DOHH2 (cell line): ENCODE measurements around the gene CTIF.

Experiments used
- H3F3A ChIP-seq: fragments of 200-600 bp; sonication (generic), shearing (Covaris generic); 2 replicates; pipeline ENCODE4 v1.6.0; 2016; ENCODE audit warnings: antibody characterized with exemption, mild to moderate bottlenecking; ENCODE audit not compliant: control insufficient read depth, insufficient read depth
- H3K27ac ChIP-seq: fragments of 200-600 bp; sonication (generic); 2 replicates; pipeline ENCODE4 v1.5.1; 2014; ENCODE audit warnings: low read depth, mild to moderate bottlenecking, low read length, moderate library complexity
- H3K27me3 ChIP-seq: fragments of 200-600 bp; sonication (generic); 2 replicates; pipeline ENCODE4 v1.6.1; 2014; ENCODE audit warnings: mild to moderate bottlenecking, low read length, mixed read lengths; ENCODE audit not compliant: control insufficient read depth
- H3K36me3 ChIP-seq: fragments of 200-600 bp; sonication (generic); 2 replicates; pipeline ENCODE4 v1.6.1; 2014; ENCODE audit warnings: mild to moderate bottlenecking, low read length, moderate library complexity, mixed read lengths; ENCODE audit not compliant: control insufficient read depth
- H3K4me1 ChIP-seq: fragments of 200-600 bp; sonication (generic); 2 replicates; pipeline ENCODE4 v1.6.1; 2014; ENCODE audit warnings: mild to moderate bottlenecking, low read length, mixed read lengths; ENCODE audit not compliant: control insufficient read depth
- H3K4me2 ChIP-seq: fragments of 200-600 bp; sonication (generic); 2 replicates; pipeline ENCODE4 v1.6.0; 2014; ENCODE audit warnings: mild to moderate bottlenecking, low read length, moderate library complexity
- H3K4me3 ChIP-seq: fragments of 200-600 bp; sonication (generic); 2 replicates; pipeline ENCODE4 v1.5.1; 2014; ENCODE audit warnings: mild to moderate bottlenecking, low read length, mixed read lengths
- H3K79me2 ChIP-seq: fragments of 200-600 bp; sonication (generic); 2 replicates; pipeline ENCODE4 v1.6.1; 2014; ENCODE audit warnings: mild to moderate bottlenecking, low read length, mixed read lengths; ENCODE audit not compliant: control insufficient read depth
- H3K9me2 ChIP-seq: fragments of 200-600 bp; sonication (generic); replicated peaks from 2 replicates; pipeline ENCODE4 v1.6.1; 2014; ENCODE audit warnings: mild to moderate bottlenecking, low read length, mixed read lengths; ENCODE audit not compliant: control insufficient read depth
- H3K9me3 ChIP-seq: fragments of 200-600 bp; sonication (generic); 2 replicates; pipeline ENCODE4 v1.6.1; 2014; ENCODE audit warnings: antibody characterized with exemption, low read length, mixed read lengths; ENCODE audit not compliant: control insufficient read depth, insufficient read depth
- H4K20me1 ChIP-seq: fragments of 200-600 bp; sonication (generic); 2 replicates; pipeline ENCODE4 v1.6.0; 2014; ENCODE audit warnings: low read depth, mild to moderate bottlenecking, antibody characterized with exemption, low read length, moderate library complexity; ENCODE audit not compliant: control insufficient read depth, insufficient read depth
- EZH2phosphoT487 ChIP-seq: fragments of 200-600 bp; sonication (generic); IDR thresholded peaks from 2 replicates; pipeline ENCODE4 v1.6.1; 2017; ENCODE audit warnings: borderline replicate concordance, mild to moderate bottlenecking, antibody characterized with exemption, low read length, moderate library complexity, mixed read lengths
- TF ChIP-seq, protein P1 (sequence below): fragments of 200-600 bp; sonication (generic); IDR thresholded peaks from one replicate; pipeline ENCODE4 v1.5.1; 2014; ENCODE audit warnings: antibody characterized with exemption, mild to moderate bottlenecking, low read depth, low read length; ENCODE audit not compliant: poor library complexity, severe bottlenecking

The CTIF gene

DNA sequence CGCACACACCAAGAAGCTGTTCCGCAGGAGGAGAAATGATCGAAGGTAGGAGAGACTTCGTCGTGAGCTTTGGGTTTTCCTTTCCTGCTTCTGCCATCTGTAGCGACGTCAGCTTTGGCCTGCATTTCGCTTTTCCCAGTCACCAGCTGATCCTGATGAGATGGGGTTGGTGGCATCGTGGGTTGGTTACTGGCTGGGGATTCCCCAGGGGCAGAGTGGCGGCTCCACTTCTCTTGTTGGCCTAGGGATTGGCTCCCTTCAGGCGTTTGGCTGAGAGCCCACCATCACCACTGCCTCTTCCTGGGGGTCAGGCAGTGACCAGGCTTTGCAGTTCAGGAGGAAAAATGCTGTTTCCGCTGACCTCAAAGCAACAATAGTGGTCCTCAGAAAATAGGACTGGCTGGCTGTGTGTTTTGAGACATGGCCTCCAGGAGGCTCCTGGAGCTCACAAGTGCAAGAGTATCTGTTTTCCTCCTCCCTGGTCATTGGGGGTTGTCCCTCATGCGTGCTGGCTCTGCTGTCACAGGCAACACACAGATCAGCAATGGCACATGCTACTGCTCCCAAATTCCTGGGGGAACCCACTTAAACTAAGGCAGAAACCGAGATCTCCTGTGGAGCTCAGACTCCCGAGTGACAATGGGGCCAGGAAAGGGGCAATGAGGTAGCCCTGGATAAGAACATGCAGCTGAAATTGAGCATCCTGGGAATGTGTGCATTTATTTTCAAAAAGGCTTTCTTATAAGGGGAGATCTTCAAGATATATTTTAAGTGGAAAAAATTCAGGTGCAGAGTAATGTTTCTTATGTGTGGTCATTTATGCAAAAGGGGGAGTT lies 173.0 kb downstream of the CTIF start:
- Histone ChIP-seq H3K4me3 (no peak overlapping the region), H4K20me1 (no peaks in the 10 kb centered on the region), H3K27ac (no peak overlapping the region), H3K9me2 (no peaks in the 10 kb centered on the region), H3K27me3 (no peaks in the 10 kb centered on the region), H3K79me2 (no peaks in the 10 kb centered on the region), H3K4me2 (no peak overlapping the region), H3F3A (no peaks in the 10 kb centered on the region), H3K36me3 (no peaks in the 10 kb centered on the region), H3K9me3 (no peaks in the 10 kb centered on the region), H3K4me1 (no peaks in the 10 kb centered on the region)
- TF ChIP-seq EZH2phosphoT487: no peak
- TF ChIP-seq, protein P1, sequence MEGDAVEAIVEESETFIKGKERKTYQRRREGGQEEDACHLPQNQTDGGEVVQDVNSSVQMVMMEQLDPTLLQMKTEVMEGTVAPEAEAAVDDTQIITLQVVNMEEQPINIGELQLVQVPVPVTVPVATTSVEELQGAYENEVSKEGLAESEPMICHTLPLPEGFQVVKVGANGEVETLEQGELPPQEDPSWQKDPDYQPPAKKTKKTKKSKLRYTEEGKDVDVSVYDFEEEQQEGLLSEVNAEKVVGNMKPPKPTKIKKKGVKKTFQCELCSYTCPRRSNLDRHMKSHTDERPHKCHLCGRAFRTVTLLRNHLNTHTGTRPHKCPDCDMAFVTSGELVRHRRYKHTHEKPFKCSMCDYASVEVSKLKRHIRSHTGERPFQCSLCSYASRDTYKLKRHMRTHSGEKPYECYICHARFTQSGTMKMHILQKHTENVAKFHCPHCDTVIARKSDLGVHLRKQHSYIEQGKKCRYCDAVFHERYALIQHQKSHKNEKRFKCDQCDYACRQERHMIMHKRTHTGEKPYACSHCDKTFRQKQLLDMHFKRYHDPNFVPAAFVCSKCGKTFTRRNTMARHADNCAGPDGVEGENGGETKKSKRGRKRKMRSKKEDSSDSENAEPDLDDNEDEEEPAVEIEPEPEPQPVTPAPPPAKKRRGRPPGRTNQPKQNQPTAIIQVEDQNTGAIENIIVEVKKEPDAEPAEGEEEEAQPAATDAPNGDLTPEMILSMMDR: peak; percentile 35

DNA sequence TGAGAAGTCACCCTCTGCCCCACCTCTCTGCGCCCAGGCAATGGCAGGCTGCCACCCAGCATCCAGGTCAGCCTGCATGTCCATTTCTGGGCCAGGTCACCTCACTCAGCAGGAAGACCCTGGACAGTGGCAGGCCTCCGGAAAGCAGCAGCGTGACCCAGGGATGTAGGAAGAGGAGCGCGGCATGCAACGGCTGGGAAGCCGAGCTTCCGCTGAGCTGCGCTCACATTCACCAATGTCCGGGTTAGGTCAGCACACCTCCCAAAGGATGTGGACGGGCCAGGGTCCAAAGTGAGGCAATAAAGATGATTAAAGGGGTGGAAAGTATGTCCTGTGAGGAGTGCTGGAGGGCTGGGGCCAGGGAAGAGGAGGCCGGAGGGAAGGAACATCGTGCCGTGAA lies 174.5 kb downstream of the CTIF start:
- Histone ChIP-seq H3K79me2 (no peaks in the 10 kb centered on the region), H3K27ac (no peak overlapping the region), H3K9me3 (no peaks in the 10 kb centered on the region), H3K36me3 (no peaks in the 10 kb centered on the region), H3K4me3 (no peak overlapping the region), H3K4me1 (no peaks in the 10 kb centered on the region), H4K20me1 (no peaks in the 10 kb centered on the region), H3K27me3 (no peaks in the 10 kb centered on the region), H3K4me2 (no peak overlapping the region), H3K9me2 (no peaks in the 10 kb centered on the region), H3F3A (no peaks in the 10 kb centered on the region)
- TF ChIP-seq, protein P1: no peak
- TF ChIP-seq EZH2phosphoT487: no peak

- H4K20me1 ChIP-seq: no peaks in the 10 kb centered on the region
- no peaks in the 10 kb centered on the region for H3K36me3 ChIP-seq
- H3K4me1 ChIP-seq: no peaks in the 10 kb centered on the region
- H3K4me3 ChIP-seq: no peak overlapping the region
- H3K27ac ChIP-seq: no peak overlapping the region
- H3K9me3 ChIP-seq: no peaks in the 10 kb centered on the region
- H3K9me2 ChIP-seq: no peaks in the 10 kb centered on the region
- no peak overlapping the region for H3K4me2 ChIP-seq
- no peak for TF ChIP-seq EZH2phosphoT487
- TF ChIP-seq, protein P1: no peak
- no peaks in the 10 kb centered on the region for H3K27me3 ChIP-seq
- H3K79me2 ChIP-seq: no peaks in the 10 kb centered on the region
- H3F3A ChIP-seq: no peaks in the 10 kb centered on the region
These were observed 176.0 kb downstream of the CTIF start for GRCh38 chr18:48714873-48715272.
